ENCODE data around the gene CELF4.

DNA sequence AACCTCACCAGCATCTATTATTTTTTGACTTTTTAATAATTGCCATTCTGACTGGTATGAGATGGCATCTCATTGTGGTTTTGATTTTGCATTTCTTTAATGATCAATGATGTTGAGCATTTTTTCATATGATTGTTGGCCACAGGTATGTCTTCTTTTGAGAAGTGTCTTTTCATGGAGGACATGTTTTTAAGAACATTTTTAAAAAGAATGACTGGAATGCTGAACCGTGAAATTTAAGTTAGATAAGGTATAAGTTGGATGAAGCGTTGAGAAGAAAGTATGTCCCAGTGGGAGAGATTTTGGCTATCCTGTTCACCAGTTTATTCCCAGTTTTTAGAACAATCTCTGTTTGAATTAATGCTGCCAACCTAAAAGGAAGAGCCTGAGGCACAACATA, 365.9 kb downstream of the CELF4 start:
- TF ChIP-seq EZH2 (IDR thresholded peaks at IDR 0.05) = no peak
- TF ChIP-seq FOXP2 (optimal IDR thresholded peaks at IDR 0.05; ENCODE audit: control extremely low read depth, extremely low read length, insufficient read depth) = no peak

All from SK-N-MC (cell line).